ENCODE measurements around the gene BRAF. TPM values are rescaled to one million over a fixed set of nuclear protein-coding genes. Genes with fewer than 3 reads are reported as not detected.
"Not testable (repeated sequence)": the region's sequence is repeated elsewhere in the genome, so short reads cannot be mapped to it uniquely, and the experiment has no call there.

BRAF gene
- total and polyA plus RNA-seq, 2 experiments from 2014 or later = 14.0 to 42.0 TPM

GRCh38 chr7:140885735-140886334 is 38.9 kb downstream of the BRAF start:
- Histone ChIP-seq H3K4me2 (no peak overlapping the region), H2AFZ (no peak overlapping the region), H4K20me1 (ENCODE audit: insufficient read depth, poor library complexity, severe bottlenecking) (peaks cover 37% of the 10 kb centered on the region), H3K9me3 (ENCODE audit: low read depth) (no peaks in the 10 kb centered on the region), H3K4me3 (no peak overlapping the region), H3K79me2 (peaks cover 100% of the 10 kb centered on the region), H3K27ac (no peak overlapping the region), H3K4me1 (ENCODE audit: insufficient read depth) (peaks cover 6% of the 10 kb centered on the region), H3K9me2 (replicated peaks; ENCODE audit: insufficient read depth) (no peaks in the 10 kb centered on the region), H3K27me3 (no peaks in the 10 kb centered on the region), H3K36me3 (replicated peaks; ENCODE audit: insufficient read depth, low read depth) (no peaks in the 10 kb centered on the region)
- 97% methylated on average over 1 of the region's 1 CpG for WGBS (ENCODE audit: low lambda C conversion rate, missing lambda C conversion rate)
- TF ChIP-seq CTCF (IDR thresholded peaks at IDR 0.05; ENCODE audit: poor library complexity) (no peak), EZH2 (IDR thresholded peaks at IDR 0.05; ENCODE audit: borderline replicate concordance) (no peak), EZH2phosphoT487 (IDR thresholded peaks at IDR 0.05; ENCODE audit: low read depth, severe bottlenecking, unreplicated experiment) (no peak)
- DNase-seq (ENCODE audit: low spot score) = no peak

DNA sequence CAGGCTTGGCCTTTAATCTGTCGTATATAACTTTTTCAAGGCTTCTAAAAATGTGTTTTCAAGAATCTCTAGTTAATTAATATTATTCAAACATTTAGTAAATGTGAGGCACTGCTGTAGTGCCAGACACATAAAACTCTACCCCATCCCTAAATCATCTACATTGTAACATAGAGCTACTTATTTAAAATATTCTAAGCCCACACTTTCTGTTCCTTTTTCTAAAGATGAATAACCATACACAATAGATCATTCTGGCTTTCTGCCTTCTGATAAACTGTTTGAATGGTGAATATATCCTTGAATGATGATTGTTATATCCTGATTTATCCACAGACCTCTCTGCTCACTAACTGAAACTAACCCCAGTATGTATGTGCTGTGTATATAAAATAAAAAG is 41.4 kb downstream of the BRAF start:
- H3K4me1 ChIP-seq (ENCODE audit: insufficient read depth) = peaks cover 6% of the 10 kb centered on the region
- H3K27me3 ChIP-seq = no peaks in the 10 kb centered on the region
- H3K9me3 ChIP-seq (ENCODE audit: low read depth) = no peaks in the 10 kb centered on the region
- TF ChIP-seq EZH2 (IDR thresholded peaks at IDR 0.05; ENCODE audit: borderline replicate concordance) (no peak), EZH2phosphoT487 (IDR thresholded peaks at IDR 0.05; ENCODE audit: low read depth, severe bottlenecking, unreplicated experiment) (no peak), CTCF (IDR thresholded peaks at IDR 0.05; ENCODE audit: poor library complexity) (no peak)
- H2AFZ ChIP-seq = no peak overlapping the region
- no peak overlapping the region for H3K4me2 ChIP-seq
- peak overlapping the region; percentile 31 for H3K27ac ChIP-seq
- WGBS (ENCODE audit: low lambda C conversion rate, missing lambda C conversion rate) = 97% methylated on average over 1 of the region's 1 CpG
- no peaks in the 10 kb centered on the region for H3K36me3 ChIP-seq (replicated peaks; ENCODE audit: insufficient read depth, low read depth)
- H3K9me2 ChIP-seq (replicated peaks; ENCODE audit: insufficient read depth) = no peaks in the 10 kb centered on the region
- H4K20me1 ChIP-seq (ENCODE audit: insufficient read depth, poor library complexity, severe bottlenecking) = peaks cover 19% of the 10 kb centered on the region
- DNase-seq (ENCODE audit: low spot score) = no peak
- no peak overlapping the region for H3K4me3 ChIP-seq
- peaks cover 100% of the 10 kb centered on the region for H3K79me2 ChIP-seq

DNA sequence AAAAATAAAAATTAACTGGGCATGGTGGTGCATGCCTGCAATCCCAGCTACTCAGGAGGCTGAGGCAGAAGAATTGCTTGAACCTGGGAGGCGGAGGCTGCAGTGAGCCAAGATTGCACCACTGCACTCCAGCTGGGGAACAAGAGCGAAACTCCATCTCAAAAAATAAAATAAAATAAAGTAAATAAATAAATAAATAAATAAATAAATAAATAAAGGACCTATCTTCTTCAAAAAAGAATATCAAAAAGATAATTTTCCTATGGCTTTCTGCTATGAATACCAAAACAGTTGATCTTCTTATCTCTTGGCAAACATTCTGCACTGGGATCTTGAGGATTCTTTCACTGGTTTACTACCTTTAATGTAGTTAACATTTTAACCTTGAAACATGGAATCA is 41.9 kb downstream of the BRAF start:
- not testable (repeated sequence) for H3K4me2 ChIP-seq; H3K4me3 ChIP-seq; DNase-seq (ENCODE audit: low spot score); H3K36me3 ChIP-seq (replicated peaks; ENCODE audit: insufficient read depth, low read depth); H3K27me3 ChIP-seq; H2AFZ ChIP-seq; H3K9me2 ChIP-seq (replicated peaks; ENCODE audit: insufficient read depth); H3K9me3 ChIP-seq (ENCODE audit: low read depth); H3K4me1 ChIP-seq (ENCODE audit: insufficient read depth)
- Histone ChIP-seq H3K27ac (peak overlapping the region; percentile 31), H3K79me2 (peaks cover 100% of the 10 kb centered on the region), H4K20me1 (ENCODE audit: insufficient read depth, poor library complexity, severe bottlenecking) (peaks cover 16% of the 10 kb centered on the region)
- WGBS (ENCODE audit: low lambda C conversion rate, missing lambda C conversion rate) = 96% methylated on average over 2 of the region's 2 CpGs

- no peak overlapping the region for H3K4me2 ChIP-seq
- DNase-seq (ENCODE audit: low spot score) = no peak
- no peaks in the 10 kb centered on the region for H3K9me2 ChIP-seq (replicated peaks; ENCODE audit: insufficient read depth)
- no peaks in the 10 kb centered on the region for H3K36me3 ChIP-seq (replicated peaks; ENCODE audit: insufficient read depth, low read depth)
- TF ChIP-seq CTCF (IDR thresholded peaks at IDR 0.05; ENCODE audit: poor library complexity) = no peak
- TF ChIP-seq EZH2phosphoT487 (IDR thresholded peaks at IDR 0.05; ENCODE audit: low read depth, severe bottlenecking, unreplicated experiment) = no peak
- TF ChIP-seq EZH2 (IDR thresholded peaks at IDR 0.05; ENCODE audit: borderline replicate concordance) = no peak
- no peak overlapping the region for H3K4me3 ChIP-seq
- no peaks in the 10 kb centered on the region for H3K9me3 ChIP-seq (ENCODE audit: low read depth)
- H2AFZ ChIP-seq = no peak overlapping the region
- H3K27ac ChIP-seq = no peak overlapping the region
- 92% methylated on average over 3 of the region's 3 CpGs for WGBS (ENCODE audit: low lambda C conversion rate, missing lambda C conversion rate)
- peaks cover 100% of the 10 kb centered on the region for H3K79me2 ChIP-seq
- peaks cover 11% of the 10 kb centered on the region for H4K20me1 ChIP-seq (ENCODE audit: insufficient read depth, poor library complexity, severe bottlenecking)
- H3K4me1 ChIP-seq (ENCODE audit: insufficient read depth) = no peaks in the 10 kb centered on the region
- H3K27me3 ChIP-seq = no peaks in the 10 kb centered on the region
These were observed 43.1 kb downstream of the BRAF start for GRCh38 chr7:140881507-140882228.
